H9 (cell line): ENCODE results near the gene CDH22. TPM values are rescaled to one million over a fixed set of nuclear protein-coding genes. Genes with fewer than 3 reads are reported as not detected.

Source experiments
- DNase-seq: peaks from one replicate; pipeline ENCODE4 v3.0.0-alpha.2; 2017
- H2AFZ ChIP-seq: one replicate; pipeline ENCODE4 v1.6.1; 2013; ENCODE audit warnings: mild to moderate bottlenecking, low read length, control low read depth, moderate library complexity
- H2AK5ac ChIP-seq: 2 replicates; pipeline ENCODE4 v1.6.1; 2013; ENCODE audit warnings: low read length, control low read depth, mixed read lengths; ENCODE audit not compliant: insufficient read length
- H2BK120ac ChIP-seq: one replicate; pipeline ENCODE4 v1.6.1; 2013; ENCODE audit warnings: low read depth, mild to moderate bottlenecking, low read length, control low read depth, inconsistent platforms; ENCODE audit not compliant: poor library complexity, severe bottlenecking
- H2BK12ac ChIP-seq: 2 replicates; pipeline ENCODE4 v1.6.1; 2013; ENCODE audit warnings: low read length, control low read depth, mixed read lengths, low read depth; ENCODE audit not compliant: insufficient read length
- H2BK15ac ChIP-seq: 2 replicates; pipeline ENCODE4 v1.6.1; 2013; ENCODE audit warnings: low read depth, low read length, control low read depth
- H2BK20ac ChIP-seq: one replicate; pipeline ENCODE4 v1.6.1; 2013; ENCODE audit warnings: low read depth, mild to moderate bottlenecking, low read length, control low read depth, inconsistent platforms; ENCODE audit not compliant: poor library complexity, severe bottlenecking
- H2BK5ac ChIP-seq: 2 replicates; pipeline ENCODE4 v1.6.1; 2013; ENCODE audit warnings: low read length, control low read depth, mixed read lengths; ENCODE audit not compliant: insufficient read length
- H3K14ac ChIP-seq: 2 replicates; pipeline ENCODE4 v1.6.1; 2013; ENCODE audit warnings: low read length, control low read depth; ENCODE audit not compliant: insufficient read depth
- H3K18ac ChIP-seq: 2 replicates; pipeline ENCODE4 v1.6.1; 2013; ENCODE audit warnings: low read depth, mild to moderate bottlenecking, mixed read lengths, low read length, control low read depth; ENCODE audit not compliant: insufficient read length
- H3K23ac ChIP-seq: 2 replicates; pipeline ENCODE4 v1.6.1; 2013; ENCODE audit warnings: low read length, control low read depth, mixed read lengths, low read depth; ENCODE audit not compliant: insufficient read length
- H3K23me2 ChIP-seq: 2 replicates; pipeline ENCODE4 v1.6.1; 2013; ENCODE audit warnings: low read depth, mild to moderate bottlenecking, mixed read lengths, low read length, control low read depth; ENCODE audit not compliant: insufficient read length, poor library complexity, severe bottlenecking
- H3K27ac ChIP-seq: 2 replicates; pipeline ENCODE4 v1.5.1; 2013; ENCODE audit warnings: low read length, control low read depth, mixed read lengths, low read depth; ENCODE audit not compliant: insufficient read length
- H3K27me3 ChIP-seq: 2 replicates; pipeline ENCODE4 v1.6.1; 2013; ENCODE audit warnings: low read length, control low read depth, inconsistent platforms; ENCODE audit not compliant: insufficient read depth
- H3K4ac ChIP-seq: 2 replicates; pipeline ENCODE4 v1.6.1; 2013; ENCODE audit warnings: low read depth, mild to moderate bottlenecking, control low read depth, inconsistent platforms, low read length, moderate library complexity
- H3K4me1 ChIP-seq: 2 replicates; pipeline ENCODE4 v1.6.1; 2013; ENCODE audit warnings: low read length, control low read depth, inconsistent platforms; ENCODE audit not compliant: insufficient read depth
- H3K4me2 ChIP-seq: 2 replicates; pipeline ENCODE4 v1.6.1; 2013; ENCODE audit warnings: low read length, control low read depth, mixed read lengths; ENCODE audit not compliant: insufficient read length, insufficient read depth
- H3K56ac ChIP-seq: 2 replicates; pipeline ENCODE4 v1.6.1; 2013; ENCODE audit warnings: low read depth, mild to moderate bottlenecking, mixed read lengths, low read length, control low read depth; ENCODE audit not compliant: insufficient read length
- H3K79me1 ChIP-seq: 2 replicates; pipeline ENCODE4 v1.6.1; 2013; ENCODE audit warnings: low read depth, mild to moderate bottlenecking, moderate library complexity, low read length, control low read depth, inconsistent platforms; ENCODE audit not compliant: insufficient read depth, poor library complexity, severe bottlenecking
- H3K79me2 ChIP-seq: 2 replicates; pipeline ENCODE4 v1.6.1; 2013; ENCODE audit warnings: low read length, control low read depth, inconsistent platforms; ENCODE audit not compliant: insufficient read depth
- H3K9ac ChIP-seq: 2 replicates; pipeline ENCODE4 v1.6.1; 2013; ENCODE audit warnings: low read length, control low read depth, mixed read lengths; ENCODE audit not compliant: insufficient read length; ENCODE audit errors: extremely low read depth
- H3K9me3 ChIP-seq: one replicate; pipeline ENCODE4 v1.6.1; 2013; ENCODE audit warnings: low read depth, low read length, inconsistent platforms; ENCODE audit not compliant: control insufficient read depth
- H3T11ph ChIP-seq: one replicate; pipeline ENCODE4 v1.6.1; 2013; ENCODE audit warnings: mild to moderate bottlenecking, low read length, control low read depth, inconsistent platforms
- H4K20me1 ChIP-seq: one replicate; pipeline ENCODE4 v1.6.1; 2013; ENCODE audit not compliant: control insufficient read depth, insufficient read length, insufficient read depth
- H4K5ac ChIP-seq: 2 replicates; pipeline ENCODE4 v1.6.1; 2013; ENCODE audit warnings: low read depth, mild to moderate bottlenecking, mixed read lengths, low read length, control low read depth; ENCODE audit not compliant: insufficient read length
- H4K8ac ChIP-seq: replicated peaks from 2 replicates; pipeline ENCODE4 v1.6.1; 2013; ENCODE audit warnings: low read length, control low read depth, mixed read lengths, low read depth; ENCODE audit not compliant: insufficient read length
- H4K91ac ChIP-seq: 2 replicates; pipeline ENCODE4 v1.6.1; 2013; ENCODE audit warnings: low read depth, mild to moderate bottlenecking, moderate library complexity, mixed read lengths, low read length, control low read depth; ENCODE audit not compliant: insufficient read length
- H3K27ac Mint-ChIP-seq, 3 experiments: 2 replicates in 2 of 3; 3 replicates in 1 of 3; pipeline ENCODE4 v1.8.0; 2020 to 2021; ENCODE audit warnings: mixed read lengths in 3 of 3, mild to moderate bottlenecking in 1 of 3, moderate library complexity in 1 of 3
- H3K27me3 Mint-ChIP-seq: 2 replicates; pipeline ENCODE4 v1.8.0; 2021; ENCODE audit warnings: low read depth, mild to moderate bottlenecking, moderate library complexity, mixed read lengths
- H3K36me3 Mint-ChIP-seq, 3 experiments: 2 replicates in 2 of 3; 3 replicates in 1 of 3; pipeline ENCODE4 v1.8.0; 2020 to 2021; ENCODE audit warnings: low read depth in 3 of 3, mixed read lengths in 3 of 3; ENCODE audit not compliant: insufficient read depth in 1 of 3
- H3K4me1 Mint-ChIP-seq, 2 experiments: 2 replicates each; pipeline ENCODE4 v1.8.0; 2020; ENCODE audit warnings: mixed read lengths in 2 of 2
- H3K4me3 Mint-ChIP-seq, 2 experiments: 2 replicates in 1 of 2; 3 replicates in 1 of 2; pipeline ENCODE4 v1.8.0; 2020 to 2021; ENCODE audit warnings: mild to moderate bottlenecking in 2 of 2, mixed read lengths in 2 of 2, moderate library complexity in 1 of 2
- H3K9me3 Mint-ChIP-seq, 2 experiments: 2 replicates in 1 of 2; 3 replicates in 1 of 2; pipeline ENCODE4 v1.8.0; 2020; ENCODE audit warnings: mild to moderate bottlenecking in 2 of 2, mixed read lengths in 2 of 2, moderate library complexity in 1 of 2
- WGBS: extraction: QIAGEN DNeasy Blood & Tissue Kit; methylation state at CpG from one replicate; pipeline ENCODE4 v1.1.7; 2013; ENCODE audit warnings: missing lambda C conversion rate, low lambda C conversion rate, mixed read lengths; ENCODE audit not compliant: insufficient read length; ENCODE audit errors: extremely low coverage; 5-methylcytosine and 5-hydroxymethylcytosine counted together
- total RNA-seq: library from RNA; stranded (reverse); gene quantifications from 2 replicates; pipeline ENCODE4 v1.2.1, GENCODE V29; 2021
- TF ChIP-seq, protein P1 (sequence below): fragments of 200-600 bp; sonication (generic); conservative IDR thresholded peaks from 3 replicates; pipeline ENCODE4 v1.8.0; 2021; ENCODE audit warnings: antibody characterized with exemption, mild to moderate bottlenecking

CDH22 gene
- total RNA-seq, 1 experiment from 2014 or later = not detected

- Mint-ChIP-seq H3K4me3 (no peak overlapping the region), H3K27ac (no peak overlapping the region), H3K36me3 (no peaks in the 10 kb centered on the region), H3K27me3 (peaks cover 12% of the 10 kb centered on the region), H3K9me3 (no peaks in the 10 kb centered on the region), H3K4me1 (peaks cover 25 to 57% of the 10 kb centered on the region in 2 experiments)
- Histone ChIP-seq H4K5ac (no peak overlapping the region), H4K8ac (no peak overlapping the region), H3K79me1 (no peaks in the 10 kb centered on the region), H2BK12ac (no peak overlapping the region), H3K56ac (no peak overlapping the region), H3K9me3 (no peaks in the 10 kb centered on the region), H2AFZ (no peak overlapping the region), H3K4me1 (peaks cover 10% of the 10 kb centered on the region), H2BK15ac (no peak overlapping the region), H2BK5ac (no peak overlapping the region), H3K27me3 (no peaks in the 10 kb centered on the region; the same call in 1 of the 2 replicates), H3K23me2 (no peaks in the 10 kb centered on the region), H2BK20ac (no peak overlapping the region), H3K23ac (no peak overlapping the region), H2BK120ac (no peak overlapping the region), H4K20me1 (no peaks in the 10 kb centered on the region), H3K79me2 (no peaks in the 10 kb centered on the region), H3K4ac (no peak overlapping the region), H3K18ac (no peak overlapping the region), H3K9ac (no peak overlapping the region), H4K91ac (no peak overlapping the region), H3T11ph (no peak overlapping the region), H3K4me2 (no peak overlapping the region), H3K27ac (no peak overlapping the region), H2AK5ac (no peak overlapping the region), H3K14ac (no peak overlapping the region)
- DNase-seq = no peak
- TF ChIP-seq, protein P1, sequence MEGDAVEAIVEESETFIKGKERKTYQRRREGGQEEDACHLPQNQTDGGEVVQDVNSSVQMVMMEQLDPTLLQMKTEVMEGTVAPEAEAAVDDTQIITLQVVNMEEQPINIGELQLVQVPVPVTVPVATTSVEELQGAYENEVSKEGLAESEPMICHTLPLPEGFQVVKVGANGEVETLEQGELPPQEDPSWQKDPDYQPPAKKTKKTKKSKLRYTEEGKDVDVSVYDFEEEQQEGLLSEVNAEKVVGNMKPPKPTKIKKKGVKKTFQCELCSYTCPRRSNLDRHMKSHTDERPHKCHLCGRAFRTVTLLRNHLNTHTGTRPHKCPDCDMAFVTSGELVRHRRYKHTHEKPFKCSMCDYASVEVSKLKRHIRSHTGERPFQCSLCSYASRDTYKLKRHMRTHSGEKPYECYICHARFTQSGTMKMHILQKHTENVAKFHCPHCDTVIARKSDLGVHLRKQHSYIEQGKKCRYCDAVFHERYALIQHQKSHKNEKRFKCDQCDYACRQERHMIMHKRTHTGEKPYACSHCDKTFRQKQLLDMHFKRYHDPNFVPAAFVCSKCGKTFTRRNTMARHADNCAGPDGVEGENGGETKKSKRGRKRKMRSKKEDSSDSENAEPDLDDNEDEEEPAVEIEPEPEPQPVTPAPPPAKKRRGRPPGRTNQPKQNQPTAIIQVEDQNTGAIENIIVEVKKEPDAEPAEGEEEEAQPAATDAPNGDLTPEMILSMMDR = no peak
- WGBS = no CpG with 5 or more reads among the region's 55 CpGs
These were observed 107.4 kb downstream of the CDH22 start for GRCh38 chr20:46200582-46201570.
